ENCODE measurements around the gene FBXW11. TPM values are rescaled to one million over a fixed set of nuclear protein-coding genes. Genes with fewer than 3 reads are reported as not detected.
"Not testable (repeated sequence)": the region's sequence is repeated elsewhere in the genome, so short reads cannot be mapped to it uniquely, and the experiment has no call there.

Gene FBXW11
- total RNA-seq, 1 experiment from 2014 or later: 56.3 TPM

GRCh38 chr5:171984748-171985419, 21.6 kb downstream of the FBXW11 start:
- DNase-seq (ENCODE audit: low spot score): no peak

GRCh38 chr5:171981847-171982246, 24.6 kb downstream of the FBXW11 start:
- no peak for DNase-seq (ENCODE audit: low spot score)

- DNase-seq (ENCODE audit: low spot score): no peak
These were observed 25.6 kb downstream of the FBXW11 start for GRCh38 chr5:171980792-171981191.

GRCh38 chr5:171979606-171980005, 26.8 kb downstream of the FBXW11 start:
- DNase-seq (ENCODE audit: low spot score): no peak

- no peak for DNase-seq (ENCODE audit: low spot score)
These were observed 27.9 kb downstream of the FBXW11 start for GRCh38 chr5:171978519-171978918.

GRCh38 chr5:171978016-171978415, 28.4 kb downstream of the FBXW11 start:
- no peak for DNase-seq (ENCODE audit: low spot score)

GRCh38 chr5:171977244-171977950, 29.0 kb downstream of the FBXW11 start:
- DNase-seq (ENCODE audit: low spot score): not testable (repeated sequence)

- DNase-seq (ENCODE audit: low spot score): no peak
These were observed 30.4 kb downstream of the FBXW11 start for GRCh38 chr5:171975877-171976667.

GRCh38 chr5:171975262-171975876, 31.1 kb downstream of the FBXW11 start:
- DNase-seq (ENCODE audit: low spot score): no peak

GRCh38 chr5:171970826-171971225, 35.6 kb downstream of the FBXW11 start:
- no peak for DNase-seq (ENCODE audit: low spot score)

GRCh38 chr5:171969288-171969880, 37.1 kb downstream of the FBXW11 start:
- no peak for DNase-seq (ENCODE audit: low spot score)

GRCh38 chr5:171968531-171968930, 37.9 kb downstream of the FBXW11 start:
- DNase-seq (ENCODE audit: low spot score): no peak

GRCh38 chr5:171966964-171967363, 39.5 kb downstream of the FBXW11 start:
- DNase-seq (ENCODE audit: low spot score): no peak

- DNase-seq (ENCODE audit: low spot score): no peak
These were observed 40.2 kb downstream of the FBXW11 start for GRCh38 chr5:171966270-171966669.

- no peak for DNase-seq (ENCODE audit: low spot score)
These were observed 40.7 kb downstream of the FBXW11 start for GRCh38 chr5:171965745-171966144.

- no peak for DNase-seq (ENCODE audit: low spot score)
These were observed 43.0 kb downstream of the FBXW11 start for GRCh38 chr5:171963416-171963815.

GRCh38 chr5:171961117-171961516, 45.3 kb downstream of the FBXW11 start:
- no peak for DNase-seq (ENCODE audit: low spot score)

GRCh38 chr5:171957591-171958251, 48.7 kb downstream of the FBXW11 start:
- no peak for DNase-seq (ENCODE audit: low spot score)

- no peak for DNase-seq (ENCODE audit: low spot score)
These were observed 49.4 kb downstream of the FBXW11 start for GRCh38 chr5:171956887-171957495.

GRCh38 chr5:171956314-171956713, 50.1 kb downstream of the FBXW11 start:
- no peak for DNase-seq (ENCODE audit: low spot score)

GRCh38 chr5:171955761-171956160, 50.7 kb downstream of the FBXW11 start:
- DNase-seq (ENCODE audit: low spot score): no peak
